ENCODE measurements around the gene NGB. TPM values are rescaled to one million over a fixed set of nuclear protein-coding genes. Genes with fewer than 3 reads are reported as not detected.

Gene NGB
- total and polyA plus RNA-seq, 2 donors (not counting 1 experiment from before 2014, with no cell fraction given), result not detected

DNA sequence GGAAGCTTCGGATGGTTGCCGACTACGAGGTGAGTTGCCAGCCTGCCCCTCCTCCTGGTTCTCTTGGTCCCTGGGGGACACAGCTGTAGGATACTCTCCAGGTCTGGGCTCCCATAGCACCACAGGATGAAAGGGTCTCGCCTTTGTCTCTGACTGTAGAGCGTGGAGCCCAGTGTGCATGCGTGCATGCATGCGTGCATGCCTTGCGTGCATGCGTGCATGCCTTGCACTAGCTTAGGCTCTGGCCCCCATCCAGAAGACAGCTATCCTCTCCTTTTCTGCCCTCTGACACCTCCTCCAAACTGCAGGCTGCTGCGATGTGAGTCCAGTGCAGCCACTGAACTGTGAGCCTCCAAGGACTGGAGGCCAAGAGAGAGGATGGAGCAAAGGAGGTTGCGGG is 19.1 kb downstream of the NGB start:
- WGBS (ENCODE audit: insufficient coverage), result 97% methylated on average over 6 of the region's 11 CpGs
- Mint-ChIP-seq H3K27ac (no peak overlapping the region), H3K4me3 (no peak overlapping the region), H3K27me3 (no peaks in the 10 kb centered on the region), H3K4me1 (no peaks in the 10 kb centered on the region), H3K9me3 (ENCODE audit: insufficient read depth) (no peaks in the 10 kb centered on the region)
- ChIA-PET CTCF (no interaction called here), POLR2A (no interaction called here)
- ATAC-seq (ENCODE audit: low read depth), result no peak
- Histone ChIP-seq H3K4me3 (ENCODE audit: control extremely low read depth in 1 of 5, extremely low read depth in 1 of 5, insufficient read depth in 1 of 5, low read depth in 2 of 5, low read length in 4 of 5) (no peak overlapping the region), H4K20me1 (ENCODE audit: control insufficient read depth, insufficient read depth, low read length, poor library complexity, severe bottlenecking) (no peaks in the 10 kb centered on the region), H3K4me1 (ENCODE audit: control insufficient read depth in 2 of 2, insufficient read depth in 2 of 2, low read length in 2 of 2) (no peaks in the 10 kb centered on the region), H3K9ac (ENCODE audit: low read length) (no peak overlapping the region), H3K9me3 (ENCODE audit: control extremely low read depth in 1 of 3, control insufficient read depth in 2 of 3, insufficient read depth in 1 of 3, low read length in 2 of 3) (no peaks in the 10 kb centered on the region), H3K27me3 (replicated peaks in 1 of 4; ENCODE audit: control extremely low read depth in 1 of 4, control insufficient read depth in 3 of 4, insufficient read depth in 4 of 4, low read length in 3 of 4) (no peaks in the 10 kb centered on the region), H2AFZ (ENCODE audit: insufficient read depth, low read depth, low read length, poor library complexity, severe bottlenecking) (no peak overlapping the region), H3K79me2 (ENCODE audit: control insufficient read depth, insufficient read depth, low read length) (no peaks in the 10 kb centered on the region), H3K4me2 (replicated peaks; ENCODE audit: low read depth, low read length, poor library complexity, severe bottlenecking) (no peak overlapping the region), H3K27ac (ENCODE audit: low read length in 2 of 2) (no peak overlapping the region), H3K36me3 (replicated peaks in 1 of 2; ENCODE audit: control extremely low read depth in 1 of 2, control insufficient read depth in 1 of 2, extremely low read depth in 1 of 2, insufficient read depth in 2 of 2, low read length in 1 of 2) (no peaks in the 10 kb centered on the region)
- intact Hi-C loops (cut with micrococcal nuclease), result no loop called here
- DNase-seq, result no peak
- no peak for TF ChIP-seq EZH2 (IDR thresholded peaks at IDR 0.05; ENCODE audit: borderline replicate concordance, insufficient read depth, low read depth, low read length, poor library complexity, severe bottlenecking)
- TF ChIP-seq, protein P1, sequence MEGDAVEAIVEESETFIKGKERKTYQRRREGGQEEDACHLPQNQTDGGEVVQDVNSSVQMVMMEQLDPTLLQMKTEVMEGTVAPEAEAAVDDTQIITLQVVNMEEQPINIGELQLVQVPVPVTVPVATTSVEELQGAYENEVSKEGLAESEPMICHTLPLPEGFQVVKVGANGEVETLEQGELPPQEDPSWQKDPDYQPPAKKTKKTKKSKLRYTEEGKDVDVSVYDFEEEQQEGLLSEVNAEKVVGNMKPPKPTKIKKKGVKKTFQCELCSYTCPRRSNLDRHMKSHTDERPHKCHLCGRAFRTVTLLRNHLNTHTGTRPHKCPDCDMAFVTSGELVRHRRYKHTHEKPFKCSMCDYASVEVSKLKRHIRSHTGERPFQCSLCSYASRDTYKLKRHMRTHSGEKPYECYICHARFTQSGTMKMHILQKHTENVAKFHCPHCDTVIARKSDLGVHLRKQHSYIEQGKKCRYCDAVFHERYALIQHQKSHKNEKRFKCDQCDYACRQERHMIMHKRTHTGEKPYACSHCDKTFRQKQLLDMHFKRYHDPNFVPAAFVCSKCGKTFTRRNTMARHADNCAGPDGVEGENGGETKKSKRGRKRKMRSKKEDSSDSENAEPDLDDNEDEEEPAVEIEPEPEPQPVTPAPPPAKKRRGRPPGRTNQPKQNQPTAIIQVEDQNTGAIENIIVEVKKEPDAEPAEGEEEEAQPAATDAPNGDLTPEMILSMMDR (IDR thresholded peaks at IDR 0.05), result no peak

DNA sequence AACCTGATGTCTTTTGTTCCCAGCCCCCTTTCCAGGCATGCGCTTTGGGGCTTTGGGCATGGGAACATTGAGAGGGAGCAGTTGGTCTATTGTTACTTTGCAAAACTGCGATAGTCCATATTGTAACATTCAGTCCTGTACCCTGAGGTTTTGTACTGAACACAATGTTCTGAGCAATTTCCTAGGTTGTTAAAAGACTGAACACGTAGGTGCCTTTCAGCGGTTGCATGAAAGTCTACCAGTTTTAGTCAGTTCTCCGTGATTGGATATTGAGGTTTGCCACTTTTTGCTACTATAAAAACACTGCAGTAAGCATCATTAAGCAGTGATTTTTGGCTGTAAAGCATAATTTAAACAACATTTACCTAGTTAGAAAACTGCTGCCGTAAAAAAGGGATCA is 20.1 kb downstream of the NGB start:
- no peaks in the 10 kb centered on the region for H3K9me3 Mint-ChIP-seq (ENCODE audit: insufficient read depth)
- intact Hi-C loops (cut with micrococcal nuclease), result no loop called here
- Histone ChIP-seq H4K20me1 (ENCODE audit: control insufficient read depth, insufficient read depth, low read length, poor library complexity, severe bottlenecking) (no peaks in the 10 kb centered on the region), H2AFZ (ENCODE audit: insufficient read depth, low read depth, low read length, poor library complexity, severe bottlenecking) (no peak overlapping the region), H3K36me3 (replicated peaks in 1 of 2; ENCODE audit: control extremely low read depth in 1 of 2, control insufficient read depth in 1 of 2, extremely low read depth in 1 of 2, insufficient read depth in 2 of 2, low read length in 1 of 2) (no peaks in the 10 kb centered on the region), H3K27ac (ENCODE audit: low read length in 2 of 2) (no peak overlapping the region), H3K27me3 (replicated peaks in 1 of 4; ENCODE audit: control extremely low read depth in 1 of 4, control insufficient read depth in 3 of 4, insufficient read depth in 4 of 4, low read length in 3 of 4) (no peaks in the 10 kb centered on the region), H3K9me3 (ENCODE audit: control extremely low read depth in 1 of 3, control insufficient read depth in 2 of 3, insufficient read depth in 1 of 3, low read length in 2 of 3) (no peaks in the 10 kb centered on the region), H3K9ac (ENCODE audit: low read length) (no peak overlapping the region), H3K79me2 (ENCODE audit: control insufficient read depth, insufficient read depth, low read length) (no peaks in the 10 kb centered on the region), H3K4me3 (ENCODE audit: control extremely low read depth in 1 of 5, extremely low read depth in 1 of 5, insufficient read depth in 1 of 5, low read depth in 2 of 5, low read length in 4 of 5) (no peak overlapping the region), H3K4me1 (ENCODE audit: control insufficient read depth in 2 of 2, insufficient read depth in 2 of 2, low read length in 2 of 2) (no peaks in the 10 kb centered on the region), H3K4me2 (replicated peaks; ENCODE audit: low read depth, low read length, poor library complexity, severe bottlenecking) (no peak overlapping the region)
- H3K4me1 Mint-ChIP-seq, result peaks cover 2% of the 10 kb centered on the region
- TF ChIP-seq EZH2 (IDR thresholded peaks at IDR 0.05; ENCODE audit: borderline replicate concordance, insufficient read depth, low read depth, low read length, poor library complexity, severe bottlenecking), result no peak
- TF ChIP-seq, protein P1 (IDR thresholded peaks at IDR 0.05), result no peak
- DNase-seq, result no peak
- ChIA-PET POLR2A (no interaction called here), CTCF (no interaction called here)
- WGBS (ENCODE audit: insufficient coverage), result 96% methylated on average over 3 of the region's 6 CpGs
- ATAC-seq (ENCODE audit: low read depth), result no peak
- H3K27me3 Mint-ChIP-seq, result no peaks in the 10 kb centered on the region
- no peak overlapping the region for H3K4me3 Mint-ChIP-seq
- no peak overlapping the region for H3K27ac Mint-ChIP-seq

Data from B cell (primary cell).